GM12878 (cell line): Measurements from ENCODE around the gene SSBP2. TPM values are rescaled to one million over a fixed set of nuclear protein-coding genes. Genes with fewer than 3 reads are reported as not detected.
A peak's percentile ranks its signal among the peaks of the same experiment; 100 is the strongest.

Source experiments
- ATAC-seq: fragments of 200-7000 bp; cut with Tn5 transposase; 3 replicates; pipeline ENCODE4 v1.9.1; 2020; ENCODE audit warnings: mild to moderate bottlenecking, moderate library complexity
- BruUV-seq: library from RNA; stranded (reverse); fragments of 400-500 nt; replicated peaks from 2 replicates; lab custom pipeline; 2021; lab: Mats Ljungman, UMichigan
- CTCF ChIA-PET: fragments of 300-600 bp; sonication (Branson Sonifier 250); formaldehyde crosslinking; extraction: SDS; loops from one replicate; lab custom pipeline; 2021; ENCODE audit warnings: inconsistent platforms; lab: Yijun Ruan, JAX
- POLR2A ChIA-PET: fragments of 350-600 bp; formaldehyde crosslinking; extraction: SDS; loops from one replicate; lab custom pipeline; 2021; ENCODE audit warnings: inconsistent platforms; lab: Charles Lee
- RAD21 ChIA-PET: fragments of 300-600 bp; sonication (Branson Sonifier 250); formaldehyde crosslinking; loops from one replicate; lab custom pipeline; 2023; ENCODE audit warnings: antibody characterized with exemption; ENCODE audit not compliant: unreplicated experiment; lab: Charles Lee
- SMC1A ChIA-PET: fragments of 300-600 bp; sonication (Branson Sonifier 250); formaldehyde crosslinking; loops from one replicate; lab custom pipeline; 2023; ENCODE audit not compliant: unreplicated experiment, uncharacterized antibody; lab: Charles Lee
- DNase-seq: peaks from one replicate; pipeline ENCODE4 v3.0.0-alpha.2; 2011; ENCODE audit warnings: low read depth, low spot score
- FAIRE-seq: peaks from 3 replicates; lab custom pipeline; 2011; peaks lifted over from hg19 to GRCh38; lab: Jason Lieb, UNC
- H2AFZ ChIP-seq: 2 replicates; pipeline ENCODE4 v1.6.0; 2011; ENCODE audit warnings: low read depth, low read length, control low read depth; ENCODE audit not compliant: control insufficient read depth
- H3K27ac ChIP-seq: 2 replicates; pipeline ENCODE4 v1.5.1; 2011; ENCODE audit warnings: control low read depth; ENCODE audit not compliant: control insufficient read depth, insufficient read depth
- H3K27me3 ChIP-seq, 2 experiments: replicated peaks in 1 of 2; 2 replicates each; pipeline versions ENCODE4 v1.6.0 to v1.6.1; 2011; ENCODE audit warnings: low read length in 1 of 2; ENCODE audit not compliant: control insufficient read depth in 2 of 2, insufficient read depth in 2 of 2
- H3K36me3 ChIP-seq, 2 experiments: 2 replicates each; pipeline ENCODE4 v1.5.1; 2011; ENCODE audit warnings: low read length in 1 of 2; ENCODE audit not compliant: control insufficient read depth in 2 of 2, insufficient read depth in 2 of 2
- H3K4me1 ChIP-seq: 2 replicates; pipeline ENCODE4 v1.6.1; 2011; ENCODE audit warnings: mild to moderate bottlenecking, low read length, moderate library complexity, mixed read lengths; ENCODE audit not compliant: control insufficient read depth, insufficient read depth
- H3K4me2 ChIP-seq: 2 replicates; pipeline ENCODE4 v1.6.0; 2011; ENCODE audit warnings: control low read depth; ENCODE audit not compliant: control insufficient read depth, insufficient read depth
- H3K4me3 ChIP-seq: fragments of 200-600 bp; sonication (generic); 2 replicates; pipeline ENCODE4 v1.5.1; 2016
- H3K79me2 ChIP-seq: 2 replicates; pipeline ENCODE4 v1.6.0; 2011; ENCODE audit warnings: low read length; ENCODE audit not compliant: control insufficient read depth, insufficient read depth
- H3K9ac ChIP-seq: 2 replicates; pipeline ENCODE4 v1.8.0; 2011; ENCODE audit warnings: low read length, control low read depth, mixed read lengths; ENCODE audit not compliant: control insufficient read depth, insufficient read depth
- H3K9me3 ChIP-seq: replicated peaks from 3 replicates; pipeline ENCODE4 v1.5.1; 2011; ENCODE audit warnings: mild to moderate bottlenecking, low read length; ENCODE audit not compliant: control insufficient read depth, insufficient read depth
- H4K20me1 ChIP-seq: 2 replicates; pipeline ENCODE4 v1.6.0; 2011; ENCODE audit not compliant: control insufficient read depth, insufficient read depth
- BCL11A ChIP-seq: IDR thresholded peaks from 2 replicates; pipeline ENCODE4 v1.6.1; 2011; ENCODE audit warnings: low read depth, low read length
- MTA3 ChIP-seq: IDR thresholded peaks from 2 replicates; pipeline ENCODE4 v1.6.1; 2012; ENCODE audit warnings: low read length, inconsistent platforms, borderline replicate concordance
- POLR2AphosphoS2 ChIP-seq: IDR thresholded peaks from 2 replicates; pipeline ENCODE4 v1.6.1; 2011; ENCODE audit warnings: low read depth, mild to moderate bottlenecking, low read length, improper control_type of control experiment, moderate library complexity
- SMC3 ChIP-seq: IDR thresholded peaks from 2 replicates; pipeline ENCODE4 v1.6.1; 2011; ENCODE audit warnings: low read length, improper control_type of control experiment, borderline replicate concordance
- ZNF384 ChIP-seq: IDR thresholded peaks from 2 replicates; pipeline ENCODE4 v1.6.1; 2012; ENCODE audit warnings: low read depth, mild to moderate bottlenecking, low read length, improper control_type of control experiment, borderline replicate concordance
- in situ Hi-C: fragments of 300-500 bp; cut with MboI; formaldehyde crosslinking; loops from 9 replicates; pipeline ENCODE4 v1.14.3; 2018; ENCODE audit warnings: mixed read lengths
- intact Hi-C: fragments of 100-400 bp; cut with micrococcal nuclease; formaldehyde crosslinking; loops from one replicate; pipeline ENCODE4 v1.14.2; 2022; ENCODE audit not compliant: unreplicated experiment
- polyA plus RNA-seq, 11 experiments: library from polyadenylated mRNA; depleted of rRNA in 4 of 11; unstranded in 6 of 11; stranded (reverse) in 5 of 11; fragments of >200 nt; fragmentation: Nextera tagmentation in 4 of 11; fragmentation: Illumina TruSeq in 1 of 11; extraction: Ambion mirVana in 4 of 11; extraction: Trizol in 1 of 11; gene quantifications; 1 replicate in 1 of 11; 2 replicates in 10 of 11; pipeline versions ENCODE4 v1.2.1 to v1.2.3, GENCODE V29; 2011 to 2016; ENCODE audit warnings: inconsistent platforms in 2 of 11, missing spikeins in 2 of 11, low read depth in 1 of 11
- total RNA-seq, 4 experiments: library from RNA; depleted of rRNA in 3 of 4; stranded (reverse); fragments of >200 nt in 3 of 4; fragmentation: Illumina TruSeq in 1 of 4; extraction: Trizol in 1 of 4; gene quantifications; 2 replicates each; pipeline versions ENCODE4 v1.2.1 to v1.2.3, GENCODE V29; 2013 to 2021
- TF ChIP-seq, protein P1 (sequence below): IDR thresholded peaks from 2 replicates; pipeline ENCODE4 v1.6.1; 2011; ENCODE audit warnings: mild to moderate bottlenecking, low read depth, low read length, moderate library complexity; ENCODE audit not compliant: insufficient replicate concordance
- TF ChIP-seq, protein P2 (sequence below): fragments of 450-650 bp; IDR thresholded peaks from 2 replicates; pipeline ENCODE4 v1.6.1; 2016; ENCODE audit warnings: mild to moderate bottlenecking
- TF ChIP-seq, protein P3 (sequence below): IDR thresholded peaks from 2 replicates; pipeline ENCODE4 v1.6.1; 2012; ENCODE audit warnings: low read depth, low read length, improper control_type of control experiment
- TF ChIP-seq, protein P4 (sequence below), 3 experiments: IDR thresholded peaks in 2 of 3; conservative IDR thresholded peaks in 1 of 3; 2 replicates each; pipeline ENCODE4 v1.5.1; 2011; ENCODE audit warnings: low read depth in 3 of 3, low read length in 3 of 3, mild to moderate bottlenecking in 3 of 3, control low read depth in 2 of 3, moderate library complexity in 2 of 3, inconsistent platforms in 1 of 3, mixed read lengths in 1 of 3; ENCODE audit not compliant: control insufficient read depth in 2 of 3, insufficient read depth in 1 of 3; ENCODE audit errors: extremely low read depth in 1 of 3

The SSBP2 gene
- total and polyA plus RNA-seq, 10 of the 15 experiments (the other 5 are each of a cell fraction or from before 2014, with no cell fraction given) = 52.2 to 132 (median 110) TPM

DNA sequence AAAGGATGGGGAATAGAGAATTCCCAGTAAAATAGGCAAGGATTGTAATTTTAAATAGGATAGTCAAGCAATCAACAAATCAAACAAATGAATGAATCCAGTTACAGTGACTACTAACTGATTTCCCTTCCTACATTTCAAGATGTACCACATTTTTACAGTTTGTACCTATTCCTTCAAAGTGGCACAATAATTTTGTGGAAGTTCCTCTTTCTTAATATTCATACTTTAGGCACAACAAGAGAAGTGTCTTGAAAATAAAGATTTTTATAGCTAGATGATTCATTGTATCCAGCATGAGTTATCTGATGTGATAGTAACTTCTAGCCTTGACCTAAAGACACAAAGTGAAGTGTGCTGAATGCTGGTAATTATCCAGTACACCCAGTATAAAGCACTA lies 234.8 kb downstream of the SSBP2 start (continued):
- TF ChIP-seq, protein P1, sequence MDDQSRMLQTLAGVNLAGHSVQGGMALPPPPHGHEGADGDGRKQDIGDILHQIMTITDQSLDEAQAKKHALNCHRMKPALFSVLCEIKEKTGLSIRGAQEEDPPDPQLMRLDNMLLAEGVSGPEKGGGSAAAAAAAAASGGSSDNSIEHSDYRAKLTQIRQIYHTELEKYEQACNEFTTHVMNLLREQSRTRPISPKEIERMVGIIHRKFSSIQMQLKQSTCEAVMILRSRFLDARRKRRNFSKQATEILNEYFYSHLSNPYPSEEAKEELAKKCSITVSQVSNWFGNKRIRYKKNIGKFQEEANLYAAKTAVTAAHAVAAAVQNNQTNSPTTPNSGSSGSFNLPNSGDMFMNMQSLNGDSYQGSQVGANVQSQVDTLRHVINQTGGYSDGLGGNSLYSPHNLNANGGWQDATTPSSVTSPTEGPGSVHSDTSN = no peak
- no peak for TF ChIP-seq BCL11A
- TF ChIP-seq, protein P2, sequence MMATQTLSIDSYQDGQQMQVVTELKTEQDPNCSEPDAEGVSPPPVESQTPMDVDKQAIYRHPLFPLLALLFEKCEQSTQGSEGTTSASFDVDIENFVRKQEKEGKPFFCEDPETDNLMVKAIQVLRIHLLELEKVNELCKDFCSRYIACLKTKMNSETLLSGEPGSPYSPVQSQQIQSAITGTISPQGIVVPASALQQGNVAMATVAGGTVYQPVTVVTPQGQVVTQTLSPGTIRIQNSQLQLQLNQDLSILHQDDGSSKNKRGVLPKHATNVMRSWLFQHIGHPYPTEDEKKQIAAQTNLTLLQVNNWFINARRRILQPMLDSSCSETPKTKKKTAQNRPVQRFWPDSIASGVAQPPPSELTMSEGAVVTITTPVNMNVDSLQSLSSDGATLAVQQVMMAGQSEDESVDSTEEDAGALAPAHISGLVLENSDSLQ = no peak
- TF ChIP-seq, protein P3, sequence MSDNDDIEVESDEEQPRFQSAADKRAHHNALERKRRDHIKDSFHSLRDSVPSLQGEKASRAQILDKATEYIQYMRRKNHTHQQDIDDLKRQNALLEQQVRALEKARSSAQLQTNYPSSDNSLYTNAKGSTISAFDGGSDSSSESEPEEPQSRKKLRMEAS = no peak
- no peak for TF ChIP-seq MTA3
- TF ChIP-seq, all 136 proteins: peak for 0

DNA sequence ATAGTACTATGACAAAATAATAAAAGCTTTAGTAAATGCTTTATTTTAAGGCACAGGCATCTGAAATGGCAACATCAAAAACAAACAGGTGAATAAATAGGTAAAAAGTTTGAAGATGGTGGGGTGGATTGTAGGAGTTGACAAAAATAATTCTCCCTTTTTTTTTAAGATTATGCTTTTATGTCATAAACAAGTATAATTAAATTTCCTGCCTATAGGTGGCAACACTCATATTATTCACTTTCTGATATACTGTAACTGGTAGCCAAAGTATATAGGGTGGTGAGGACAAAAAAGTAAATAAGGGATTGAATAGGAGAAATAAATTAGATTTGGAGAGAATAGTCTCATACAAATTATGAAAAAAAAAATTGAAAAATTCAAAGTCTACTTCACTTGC lies 236.9 kb downstream of the SSBP2 start:
- H3K9ac ChIP-seq = no peak overlapping the region
- RAD21 ChIA-PET = interaction anchor here (1.3 to 2.5 kb wide), 2 partner anchors 338 to 651 kb away, joined by 3 to 23 read pairs; no protein-coding TSS in a partner anchor
- FAIRE-seq = no peak
- no peaks in the 10 kb centered on the region for H4K20me1 ChIP-seq
- DNase-seq = no peak
- CTCF ChIA-PET = interaction anchor here (0.9 to 1.0 kb wide), 3 partner anchors 220 to 650 kb away, joined by 3 to 5 read pairs (median 3); no protein-coding TSS in a partner anchor
- peak; percentile 65 for ATAC-seq
- TF ChIP-seq POLR2AphosphoS2 (no peak), ZNF384 (peak; percentile 47; the same call in 1 of the 2 replicates), SMC3 (peak; percentile 33; the same call in 1 of the 2 replicates)
- TF ChIP-seq, protein P4, sequence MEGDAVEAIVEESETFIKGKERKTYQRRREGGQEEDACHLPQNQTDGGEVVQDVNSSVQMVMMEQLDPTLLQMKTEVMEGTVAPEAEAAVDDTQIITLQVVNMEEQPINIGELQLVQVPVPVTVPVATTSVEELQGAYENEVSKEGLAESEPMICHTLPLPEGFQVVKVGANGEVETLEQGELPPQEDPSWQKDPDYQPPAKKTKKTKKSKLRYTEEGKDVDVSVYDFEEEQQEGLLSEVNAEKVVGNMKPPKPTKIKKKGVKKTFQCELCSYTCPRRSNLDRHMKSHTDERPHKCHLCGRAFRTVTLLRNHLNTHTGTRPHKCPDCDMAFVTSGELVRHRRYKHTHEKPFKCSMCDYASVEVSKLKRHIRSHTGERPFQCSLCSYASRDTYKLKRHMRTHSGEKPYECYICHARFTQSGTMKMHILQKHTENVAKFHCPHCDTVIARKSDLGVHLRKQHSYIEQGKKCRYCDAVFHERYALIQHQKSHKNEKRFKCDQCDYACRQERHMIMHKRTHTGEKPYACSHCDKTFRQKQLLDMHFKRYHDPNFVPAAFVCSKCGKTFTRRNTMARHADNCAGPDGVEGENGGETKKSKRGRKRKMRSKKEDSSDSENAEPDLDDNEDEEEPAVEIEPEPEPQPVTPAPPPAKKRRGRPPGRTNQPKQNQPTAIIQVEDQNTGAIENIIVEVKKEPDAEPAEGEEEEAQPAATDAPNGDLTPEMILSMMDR (IDR thresholded peaks at IDR 0.05 in 2 of 3, conservative IDR thresholded peaks at IDR 0.05 in 1 of 3; ENCODE audit: control insufficient read depth in 2 of 3, extremely low read depth in 1 of 3, insufficient read depth in 1 of 3, low read depth in 3 of 3, low read length in 3 of 3) = peak in 1 of 3 experiments; percentile 8; a peak in 2 of 6 replicates
- TF ChIP-seq, all 136 proteins: peak for 3
- no peak overlapping the region for H3K4me3 ChIP-seq
- no peaks in the 10 kb centered on the region; a peak in 1 of 4 replicates for H3K36me3 ChIP-seq
- H3K27ac ChIP-seq = no peak overlapping the region
- SMC1A ChIA-PET = no interaction called here
- POLR2A ChIA-PET = no interaction called here
- no peaks in the 10 kb centered on the region for H3K27me3 ChIP-seq
- no peak overlapping the region for H3K4me2 ChIP-seq
- H3K4me1 ChIP-seq = no peaks in the 10 kb centered on the region
- in situ Hi-C loops = no loop called here
- H3K9me3 ChIP-seq = no peaks in the 10 kb centered on the region
- no peaks in the 10 kb centered on the region for H3K79me2 ChIP-seq
- intact Hi-C loops = no loop called here
- BruUV-seq = no TSS peak
- no peak overlapping the region for H2AFZ ChIP-seq
